GM18498 (cell line): ENCODE results near the gene RELN.
A peak's percentile ranks its signal among the peaks of the same experiment; 100 is the strongest.
"Not testable (repeated sequence)": the region's sequence is repeated elsewhere in the genome, so short reads cannot be mapped to it uniquely, and the experiment has no call there.

Experiments
- ATAC-seq: cut with Tn5 transposase; IDR thresholded peaks from one replicate; pipeline ENCODE4 v1.9.1; 2021; ENCODE audit warnings: mild to moderate bottlenecking, moderate library complexity; ENCODE audit not compliant: unreplicated experiment

The RELN gene

GRCh38 chr7:103989200-103989784 is at the start of gene RELN:
Gene RELN (minus strand): TSS chr7:103989658. CDS start chr7:103989356, 302 bp downstream.
- no peak for ATAC-seq

- no peak for ATAC-seq
Measured at GRCh38 chr7:104038136-104038535, 48.7 kb upstream of the RELN start.

GRCh38 chr7:104036889-104037288 is 47.4 kb upstream of the RELN start:
- not testable (repeated sequence) for ATAC-seq

- ATAC-seq: no peak
Measured at GRCh38 chr7:104035351-104035750, 45.9 kb upstream of the RELN start.

GRCh38 chr7:104034679-104035078 is 45.2 kb upstream of the RELN start:
- ATAC-seq: no peak

GRCh38 chr7:104033837-104034236 is 44.4 kb upstream of the RELN start:
- ATAC-seq: no peak

GRCh38 chr7:104032486-104032885 is 43.0 kb upstream of the RELN start:
- no peak for ATAC-seq

- ATAC-seq: no peak
Measured at GRCh38 chr7:104029765-104030164, 40.3 kb upstream of the RELN start.

GRCh38 chr7:104024632-104025031 is 35.2 kb upstream of the RELN start:
- ATAC-seq: no peak

GRCh38 chr7:104023100-104023499 is 33.6 kb upstream of the RELN start:
- no peak for ATAC-seq

- ATAC-seq: no peak
Measured at GRCh38 chr7:104018425-104018824, 29.0 kb upstream of the RELN start.

- no peak for ATAC-seq
Measured at GRCh38 chr7:104017001-104017400, 27.5 kb upstream of the RELN start.

- no peak for ATAC-seq
Measured at GRCh38 chr7:104012835-104013234, 23.4 kb upstream of the RELN start.

- no peak for ATAC-seq
Measured at GRCh38 chr7:104011829-104012228, 22.4 kb upstream of the RELN start.

GRCh38 chr7:104010052-104010909 is 20.8 kb upstream of the RELN start:
- no peak for ATAC-seq

- ATAC-seq: no peak
Measured at GRCh38 chr7:104008107-104008506, 18.6 kb upstream of the RELN start.

GRCh38 chr7:104007614-104008013 is 18.2 kb upstream of the RELN start:
- ATAC-seq: no peak

GRCh38 chr7:104005197-104005596 is 15.7 kb upstream of the RELN start:
- ATAC-seq: no peak

- peak; percentile 63 for ATAC-seq
Measured at GRCh38 chr7:103996639-103997038, 7.2 kb upstream of the RELN start.

GRCh38 chr7:103996017-103996551 is 6.6 kb upstream of the RELN start:
- ATAC-seq: no peak

- no peak for ATAC-seq
Measured at GRCh38 chr7:103995554-103995953, 6.1 kb upstream of the RELN start.

GRCh38 chr7:103993551-103993950 is 4.1 kb upstream of the RELN start:
- no peak for ATAC-seq
